HepG2 (cell line): ENCODE data around the gene RAB3GAP1. TPM values are rescaled to one million over a fixed set of nuclear protein-coding genes. Genes with fewer than 3 reads are reported as not detected.

Experiments used
- ATF7 ChIP-seq, 2 experiments: fragments of 450-650 bp in 1 of 2; sonication (generic) in 1 of 2; formaldehyde crosslinking in 1 of 2; IDR thresholded peaks; 2 replicates each; pipeline versions ENCODE4 v1.4.0 to v1.6.1; 2016 to 2020; ENCODE audit warnings: antibody characterized with exemption in 1 of 2, mild to moderate bottlenecking in 1 of 2, missing genetic modification reagents in 1 of 2
- ELF1 ChIP-seq: sonication (generic); formaldehyde crosslinking; IDR thresholded peaks from 2 replicates; pipeline ENCODE4 v1.4.0; 2020; ENCODE audit warnings: missing genetic modification reagents
- HNF4A ChIP-seq: sonication (generic); formaldehyde crosslinking; IDR thresholded peaks from 2 replicates; pipeline ENCODE4 v1.4.0; 2020; ENCODE audit warnings: missing genetic modification reagents
- HOXD1 ChIP-seq: sonication (generic); formaldehyde crosslinking; IDR thresholded peaks from 2 replicates; pipeline ENCODE4 v1.5.0; 2020; ENCODE audit warnings: missing genetic modification reagents
- KLF15 ChIP-seq: sonication (generic); formaldehyde crosslinking; IDR thresholded peaks from 2 replicates; pipeline ENCODE4 v1.8.1; 2023; ENCODE audit warnings: borderline replicate concordance, mild to moderate bottlenecking, inconsistent platforms, missing genetic modification reagents, mixed read lengths
- MAFK ChIP-seq, 2 experiments: IDR thresholded peaks in 1 of 2; conservative IDR thresholded peaks in 1 of 2; 2 replicates each; pipeline ENCODE4 v1.6.1; 2011; ENCODE audit warnings: improper control_type of control experiment in 2 of 2, low read length in 2 of 2
- NR2F1 ChIP-seq, 2 experiments: fragments of 450-650 bp in 1 of 2; formaldehyde crosslinking in 1 of 2; IDR thresholded peaks; 2 replicates each; pipeline versions ENCODE4 v1.5.0 to v1.6.1; 2016 to 2020; ENCODE audit warnings: mild to moderate bottlenecking in 1 of 2, missing compliant biosample characterization in 1 of 2, missing genetic modification reagents in 1 of 2, moderate library complexity in 1 of 2
- PAWR ChIP-seq: sonication (generic); formaldehyde crosslinking; IDR thresholded peaks from 2 replicates; pipeline ENCODE4 v1.4.0; 2020; ENCODE audit warnings: missing genetic modification reagents, mild to moderate bottlenecking, borderline replicate concordance
- RELA ChIP-seq: sonication (generic); formaldehyde crosslinking; IDR thresholded peaks from 2 replicates; pipeline ENCODE4 v1.4.0; 2020; ENCODE audit warnings: missing genetic modification reagents
- SIN3B ChIP-seq: fragments of 150-350 bp; IDR thresholded peaks from 2 replicates; pipeline ENCODE4 v1.6.1; 2014; ENCODE audit warnings: low read length
- THAP11 ChIP-seq: IDR thresholded peaks from 2 replicates; pipeline ENCODE4 v1.6.1; 2016; ENCODE audit warnings: missing biosample characterization, missing genetic modification reagents
- WIZ ChIP-seq: sonication (generic); formaldehyde crosslinking; IDR thresholded peaks from 2 replicates; pipeline ENCODE4 v1.5.1; 2020; ENCODE audit warnings: mild to moderate bottlenecking, missing genetic modification reagents
- YY1 ChIP-seq: IDR thresholded peaks from 2 replicates; pipeline ENCODE4 v1.6.1; 2011; ENCODE audit warnings: low read length, low read depth, moderate library complexity, mild to moderate bottlenecking; ENCODE audit not compliant: insufficient read depth, insufficient replicate concordance
- ZNF552 ChIP-seq: sonication (generic); formaldehyde crosslinking; IDR thresholded peaks from 2 replicates; pipeline ENCODE4 v1.9.0; 2022; ENCODE audit warnings: missing genetic modification reagents, mild to moderate bottlenecking, borderline replicate concordance
- ZNF790 ChIP-seq: sonication (generic); formaldehyde crosslinking; IDR thresholded peaks from 2 replicates; pipeline ENCODE4 v1.8.0; 2022; ENCODE audit warnings: missing genetic modification reagents, mild to moderate bottlenecking, borderline replicate concordance
- ZSCAN25 ChIP-seq: sonication (generic); formaldehyde crosslinking; IDR thresholded peaks from 2 replicates; pipeline ENCODE4 v1.8.0; 2022; ENCODE audit warnings: mild to moderate bottlenecking, missing genetic modification reagents
- polyA plus RNA-seq, 8 experiments: library from polyadenylated mRNA; depleted of rRNA in 3 of 8; stranded (reverse) in 7 of 8; unstranded in 1 of 8; fragments of >200 nt; fragmentation: Illumina TruSeq in 4 of 8; extraction: Trizol in 4 of 8; gene quantifications; 2 replicates each; pipeline versions ENCODE4 v1.2.1 to v1.2.3, GENCODE V29; 2011 to 2016; ENCODE audit warnings: low read depth in 4 of 8, missing spikeins in 1 of 8, mixed read lengths in 1 of 8; ENCODE audit not compliant: insufficient read depth in 1 of 8
- total RNA-seq, 5 experiments: library from RNA; depleted of rRNA; stranded (reverse); fragments of >200 nt; fragmentation: Illumina TruSeq; extraction: Trizol; gene quantifications; 2 replicates each; pipeline ENCODE4 v1.2.3, GENCODE V29; 2016; ENCODE audit warnings: low read depth in 1 of 5
- TF ChIP-seq, protein P1 (sequence below): sonication (generic); formaldehyde crosslinking; IDR thresholded peaks from 2 replicates; pipeline ENCODE4 v1.4.0; 2020; ENCODE audit warnings: missing genetic modification reagents
- TF ChIP-seq, protein P2 (sequence below): IDR thresholded peaks from 2 replicates; pipeline ENCODE4 v1.6.1; 2016; ENCODE audit warnings: low read depth, control low read depth
- TF ChIP-seq, protein P3 (sequence below): sonication (generic); formaldehyde crosslinking; IDR thresholded peaks from 2 replicates; pipeline ENCODE4 v1.8.1; 2023; ENCODE audit warnings: mild to moderate bottlenecking, missing genetic modification reagents, borderline replicate concordance
- TF ChIP-seq, protein P4 (sequence below), 2 experiments: sonication (generic) in 1 of 2; formaldehyde crosslinking in 1 of 2; IDR thresholded peaks; 2 replicates each; pipeline versions ENCODE4 v1.5.1 to v1.6.1; 2011 to 2020; ENCODE audit warnings: borderline replicate concordance in 1 of 2, low read depth in 1 of 2, low read length in 1 of 2, mild to moderate bottlenecking in 1 of 2, missing genetic modification reagents in 1 of 2, moderate library complexity in 1 of 2
- TF ChIP-seq, protein P5 (sequence below): sonication (generic); formaldehyde crosslinking; IDR thresholded peaks from 2 replicates; pipeline ENCODE4 v1.4.0; 2020; ENCODE audit warnings: mild to moderate bottlenecking, missing genetic modification reagents

The RAB3GAP1 gene
- total and polyA plus RNA-seq, 2 of the 13 experiments (the other 11 are each of a cell fraction or from before 2014, with no cell fraction given), result 15.2 to 48.8 TPM

DNA sequence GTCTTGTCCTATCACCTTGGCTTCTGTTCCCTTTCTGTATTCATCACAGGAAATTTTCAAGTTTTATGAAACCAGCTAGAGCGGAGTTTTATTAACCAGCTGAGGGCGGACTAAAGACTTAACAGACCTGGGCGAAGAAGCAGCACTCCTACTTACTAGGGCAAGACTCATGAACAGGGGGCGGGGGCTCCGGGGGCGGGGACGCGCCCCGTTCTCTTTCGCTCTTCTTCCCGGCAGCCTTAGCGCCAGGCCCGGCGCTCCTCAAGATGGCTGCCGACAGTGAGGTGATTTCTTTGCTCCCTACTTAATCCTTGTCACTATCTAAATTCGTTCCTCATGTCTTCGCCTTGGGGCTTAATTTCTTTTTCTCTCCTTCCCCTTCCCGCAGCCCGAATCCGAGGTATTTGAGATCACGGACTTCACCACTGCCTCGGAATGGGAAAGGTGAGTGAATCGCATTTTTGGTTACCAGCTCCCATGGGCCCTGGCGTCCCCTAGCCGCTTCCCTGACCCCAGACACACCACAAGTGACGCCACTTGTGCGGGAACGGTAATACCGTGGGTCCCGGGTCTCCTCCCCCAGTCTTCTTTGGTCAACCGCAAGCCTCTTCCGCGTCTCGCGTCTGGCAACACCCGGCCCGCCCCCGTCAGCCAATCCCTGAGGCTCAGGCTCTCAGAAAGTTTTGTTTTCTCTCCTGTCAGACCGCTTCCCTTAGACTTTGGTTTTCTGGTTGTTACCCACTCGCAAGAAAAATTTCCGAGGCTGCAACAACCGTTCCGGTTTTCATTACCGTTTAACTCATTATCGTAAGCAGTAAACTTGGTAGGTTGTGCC is at the start of gene RAB3GAP1 (continued):
- TF ChIP-seq KLF15 (CRISPR knock-in tag) (no peak; the same call in 1 of the 2 replicates), PAWR (CRISPR knock-in tag) (no peak), NR2F1 (CRISPR knock-in tag; IDR thresholded peaks at IDR 0.05) (peak in 1 of 2 experiments; percentile 32; a peak in 1 of 4 replicates), HOXD1 (CRISPR knock-in tag) (no peak), WIZ (CRISPR knock-in tag) (no peak), RELA (CRISPR knock-in tag) (no peak), YY1 (peak; percentile 95), HNF4A (CRISPR knock-in tag) (no peak), ZNF790 (CRISPR knock-in tag) (peak; percentile 59; the same call in 1 of the 2 replicates), ELF1 (CRISPR knock-in tag) (peak; percentile 82), SIN3B (no peak), MAFK (conservative IDR thresholded peaks at IDR 0.05 in 1 of 2, IDR thresholded peaks at IDR 0.05 in 1 of 2; ENCODE audit: low read length in 2 of 2) (no peak), ATF7 (IDR thresholded peaks at IDR 0.05) (no peak), ATF7 (CRISPR knock-in tag; IDR thresholded peaks at IDR 0.05) (no peak), ZNF552 (CRISPR knock-in tag) (peak; percentile 35; the same call in 1 of the 2 replicates), ZSCAN25 (peak; percentile 79; the same call in 1 of the 2 replicates), THAP11 (CRISPR knock-in tag) (peak; percentile 71)
- TF ChIP-seq, protein P1, sequence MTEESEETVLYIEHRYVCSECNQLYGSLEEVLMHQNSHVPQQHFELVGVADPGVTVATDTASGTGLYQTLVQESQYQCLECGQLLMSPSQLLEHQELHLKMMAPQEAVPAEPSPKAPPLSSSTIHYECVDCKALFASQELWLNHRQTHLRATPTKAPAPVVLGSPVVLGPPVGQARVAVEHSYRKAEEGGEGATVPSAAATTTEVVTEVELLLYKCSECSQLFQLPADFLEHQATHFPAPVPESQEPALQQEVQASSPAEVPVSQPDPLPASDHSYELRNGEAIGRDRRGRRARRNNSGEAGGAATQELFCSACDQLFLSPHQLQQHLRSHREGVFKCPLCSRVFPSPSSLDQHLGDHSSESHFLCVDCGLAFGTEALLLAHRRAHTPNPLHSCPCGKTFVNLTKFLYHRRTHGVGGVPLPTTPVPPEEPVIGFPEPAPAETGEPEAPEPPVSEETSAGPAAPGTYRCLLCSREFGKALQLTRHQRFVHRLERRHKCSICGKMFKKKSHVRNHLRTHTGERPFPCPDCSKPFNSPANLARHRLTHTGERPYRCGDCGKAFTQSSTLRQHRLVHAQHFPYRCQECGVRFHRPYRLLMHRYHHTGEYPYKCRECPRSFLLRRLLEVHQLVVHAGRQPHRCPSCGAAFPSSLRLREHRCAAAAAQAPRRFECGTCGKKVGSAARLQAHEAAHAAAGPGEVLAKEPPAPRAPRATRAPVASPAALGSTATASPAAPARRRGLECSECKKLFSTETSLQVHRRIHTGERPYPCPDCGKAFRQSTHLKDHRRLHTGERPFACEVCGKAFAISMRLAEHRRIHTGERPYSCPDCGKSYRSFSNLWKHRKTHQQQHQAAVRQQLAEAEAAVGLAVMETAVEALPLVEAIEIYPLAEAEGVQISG (CRISPR knock-in tag), result no peak; the same call in 1 of the 2 replicates
- TF ChIP-seq, protein P2, sequence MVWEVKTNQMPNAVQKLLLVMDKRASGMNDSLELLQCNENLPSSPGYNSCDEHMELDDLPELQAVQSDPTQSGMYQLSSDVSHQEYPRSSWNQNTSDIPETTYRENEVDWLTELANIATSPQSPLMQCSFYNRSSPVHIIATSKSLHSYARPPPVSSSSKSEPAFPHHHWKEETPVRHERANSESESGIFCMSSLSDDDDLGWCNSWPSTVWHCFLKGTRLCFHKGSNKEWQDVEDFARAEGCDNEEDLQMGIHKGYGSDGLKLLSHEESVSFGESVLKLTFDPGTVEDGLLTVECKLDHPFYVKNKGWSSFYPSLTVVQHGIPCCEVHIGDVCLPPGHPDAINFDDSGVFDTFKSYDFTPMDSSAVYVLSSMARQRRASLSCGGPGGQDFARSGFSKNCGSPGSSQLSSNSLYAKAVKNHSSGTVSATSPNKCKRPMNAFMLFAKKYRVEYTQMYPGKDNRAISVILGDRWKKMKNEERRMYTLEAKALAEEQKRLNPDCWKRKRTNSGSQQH (CRISPR knock-in tag), result peak; percentile 72; the same call in 1 of the 2 replicates
- TF ChIP-seq, protein P3, sequence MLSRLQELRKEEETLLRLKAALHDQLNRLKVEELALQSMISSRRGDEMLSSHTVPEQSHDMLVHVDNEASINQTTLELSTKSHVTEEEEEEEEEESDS (CRISPR knock-in tag), result 0 out of 2 replicates have a peak, but pooled peaks have one; percentile 54
- TF ChIP-seq, protein P4, sequence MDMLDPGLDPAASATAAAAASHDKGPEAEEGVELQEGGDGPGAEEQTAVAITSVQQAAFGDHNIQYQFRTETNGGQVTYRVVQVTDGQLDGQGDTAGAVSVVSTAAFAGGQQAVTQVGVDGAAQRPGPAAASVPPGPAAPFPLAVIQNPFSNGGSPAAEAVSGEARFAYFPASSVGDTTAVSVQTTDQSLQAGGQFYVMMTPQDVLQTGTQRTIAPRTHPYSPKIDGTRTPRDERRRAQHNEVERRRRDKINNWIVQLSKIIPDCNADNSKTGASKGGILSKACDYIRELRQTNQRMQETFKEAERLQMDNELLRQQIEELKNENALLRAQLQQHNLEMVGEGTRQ (IDR thresholded peaks at IDR 0.05; ENCODE audit: low read depth, low read length), result no peak
- TF ChIP-seq, protein P4 (CRISPR knock-in tag; IDR thresholded peaks at IDR 0.05; ENCODE audit: borderline replicate concordance), result no peak
- TF ChIP-seq, protein P5, sequence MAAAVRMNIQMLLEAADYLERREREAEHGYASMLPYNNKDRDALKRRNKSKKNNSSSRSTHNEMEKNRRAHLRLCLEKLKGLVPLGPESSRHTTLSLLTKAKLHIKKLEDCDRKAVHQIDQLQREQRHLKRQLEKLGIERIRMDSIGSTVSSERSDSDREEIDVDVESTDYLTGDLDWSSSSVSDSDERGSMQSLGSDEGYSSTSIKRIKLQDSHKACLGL (CRISPR knock-in tag), result no peak
